NCI-H510A treated with DMSO at 0.1 percent for 48 hours (cell line): ENCODE data around the gene FXN.

ENCODE experiments used
- DNase-seq: peaks from one replicate; lab custom pipeline; 2025; lab: John Stamatoyannopoulos, UW

The FXN gene

DNA sequence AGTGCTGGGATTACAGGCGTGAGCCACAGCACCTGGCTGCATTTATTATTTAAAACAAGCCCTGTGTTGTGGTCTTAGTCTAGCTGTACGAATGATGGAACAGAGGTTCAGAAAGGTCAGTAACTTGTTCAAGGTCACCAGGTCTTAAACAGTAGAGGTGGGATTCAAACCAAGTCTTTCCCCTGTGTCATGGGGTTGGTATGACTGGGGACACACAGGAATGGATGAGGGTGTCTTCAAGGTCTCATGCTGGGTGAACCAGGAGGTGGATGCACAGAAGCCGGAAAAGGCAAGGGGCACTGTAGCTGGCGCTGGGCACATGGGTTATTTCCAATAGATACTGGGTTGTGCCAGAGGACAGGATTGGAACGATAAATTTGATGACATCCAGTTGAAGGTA is 106.3 kb downstream of the FXN start:
- DNase-seq, result no peak

GRCh38 chr9:69143291-69143690 is 107.7 kb downstream of the FXN start:
- DNase-seq, result no peak

DNA sequence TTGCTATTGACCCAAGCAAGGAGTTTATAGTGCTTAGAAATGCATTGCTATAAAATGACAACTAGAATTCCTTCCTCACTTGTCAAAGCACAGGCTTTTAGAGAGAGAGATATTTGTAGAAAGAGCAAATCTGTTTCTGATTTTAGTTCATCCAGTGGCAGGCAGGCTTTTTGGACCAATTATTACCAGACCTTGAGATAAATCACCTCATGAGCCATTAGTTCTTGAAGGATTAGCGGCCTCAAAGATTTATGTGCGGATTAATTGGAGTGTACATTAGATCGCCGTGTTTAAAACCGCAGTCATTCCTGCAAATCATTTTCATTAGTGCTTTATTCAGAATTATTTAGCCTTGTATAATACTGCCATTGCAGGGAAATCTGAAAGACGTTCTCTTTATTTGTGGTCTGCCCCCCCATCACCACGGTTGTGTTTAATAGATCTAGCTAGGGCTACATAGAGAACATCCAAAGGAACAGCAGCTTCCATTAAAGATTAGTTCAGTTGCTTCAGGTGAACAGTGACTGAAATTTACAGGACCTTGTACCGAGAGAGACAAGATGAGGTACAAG is 109.7 kb downstream of the FXN start:
- no peak for DNase-seq

- DNase-seq, result peak; percentile 19
These were observed 111.7 kb downstream of the FXN start for GRCh38 chr9:69147041-69147834.

DNA sequence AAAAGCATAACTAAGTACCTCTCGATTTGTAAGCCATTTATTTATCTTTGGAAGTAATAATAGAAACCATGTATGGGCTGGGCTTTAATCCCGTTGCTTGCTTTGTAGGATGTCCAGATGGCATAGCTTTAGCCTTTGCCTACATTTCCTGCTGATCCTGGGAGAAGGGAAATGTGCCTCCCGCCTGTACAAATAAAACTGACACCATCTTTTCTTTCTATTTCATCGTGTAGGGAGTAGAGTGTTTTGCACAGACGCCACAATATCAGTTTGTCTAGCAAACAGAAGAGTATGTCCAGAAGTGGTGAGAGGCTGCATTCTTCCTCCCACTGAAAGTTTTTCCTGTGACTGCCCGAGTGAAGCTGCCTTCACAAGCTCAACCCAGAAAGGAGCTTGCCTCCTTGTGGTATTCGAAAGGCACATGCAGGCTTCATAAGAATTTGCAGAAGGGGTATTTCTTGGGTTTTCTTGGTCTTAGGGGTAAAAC is 113.8 kb downstream of the FXN start:
- DNase-seq, result peak; percentile 81
